ENCODE measurements around the gene ORAI3.

GRCh38 chr16:30910427-30911029, 38.3 kb upstream of the ORAI3 start:
- TF ChIP-seq CTCF (IDR thresholded peaks at IDR 0.05) = no peak
- no peak for TF ChIP-seq POLR2A (IDR thresholded peaks at IDR 0.05)

Measured in vagina (tissue), 2 donors.